GM12878 (cell line): ENCODE measurements around the gene BAAT. TPM values are rescaled to one million over a fixed set of nuclear protein-coding genes. Genes with fewer than 3 reads are reported as not detected.

Experiments
- ELK1 ChIP-seq: IDR thresholded peaks from 2 replicates; pipeline ENCODE4 v1.6.1; 2012; ENCODE audit warnings: low read depth, low read length, improper control_type of control experiment
- IRF3 ChIP-seq: fragments of 450-650 bp; IDR thresholded peaks from 2 replicates; pipeline ENCODE4 v1.6.1; 2014; ENCODE audit warnings: mild to moderate bottlenecking
- JUND ChIP-seq: IDR thresholded peaks from 2 replicates; pipeline ENCODE4 v1.6.1; 2012; ENCODE audit warnings: low read depth, mild to moderate bottlenecking, low read length, improper control_type of control experiment, moderate library complexity
- MTA2 ChIP-seq: fragments of 450-650 bp; IDR thresholded peaks from 2 replicates; pipeline ENCODE4 v1.6.1; 2016; ENCODE audit warnings: low read depth, mild to moderate bottlenecking, moderate library complexity
- SKIL ChIP-seq: fragments of 450-650 bp; IDR thresholded peaks from 2 replicates; pipeline ENCODE4 v1.6.1; 2017; ENCODE audit warnings: mild to moderate bottlenecking, low read depth, inconsistent platforms; ENCODE audit not compliant: poor library complexity, severe bottlenecking
- SP1 ChIP-seq: IDR thresholded peaks from one replicate; pipeline ENCODE4 v1.6.1; 2011; ENCODE audit warnings: low read depth, low read length
- SUPT20H ChIP-seq: IDR thresholded peaks from 2 replicates; pipeline ENCODE4 v1.6.1; 2011; ENCODE audit warnings: low read depth, mild to moderate bottlenecking, low read length, moderate library complexity, borderline replicate concordance; ENCODE audit not compliant: control insufficient read depth
- ZBTB11 ChIP-seq: fragments of 450-650 bp; formaldehyde crosslinking; IDR thresholded peaks from 2 replicates; pipeline ENCODE4 v1.5.0; 2022; ENCODE audit warnings: mild to moderate bottlenecking, missing genetic modification characterization
- polyA plus RNA-seq, 11 experiments: library from polyadenylated mRNA; depleted of rRNA in 4 of 11; unstranded in 6 of 11; stranded (reverse) in 5 of 11; fragments of >200 nt; fragmentation: Nextera tagmentation in 4 of 11; fragmentation: Illumina TruSeq in 1 of 11; extraction: Ambion mirVana in 4 of 11; extraction: Trizol in 1 of 11; gene quantifications; 1 replicate in 1 of 11; 2 replicates in 10 of 11; pipeline versions ENCODE4 v1.2.1 to v1.2.3, GENCODE V29; 2011 to 2016; ENCODE audit warnings: inconsistent platforms in 2 of 11, missing spikeins in 2 of 11, low read depth in 1 of 11
- total RNA-seq, 4 experiments: library from RNA; depleted of rRNA in 3 of 4; stranded (reverse); fragments of >200 nt in 3 of 4; fragmentation: Illumina TruSeq in 1 of 4; extraction: Trizol in 1 of 4; gene quantifications; 2 replicates each; pipeline versions ENCODE4 v1.2.1 to v1.2.3, GENCODE V29; 2013 to 2021

The BAAT gene
- total and polyA plus RNA-seq, 10 of the 15 experiments (the other 5 are each of a cell fraction or from before 2014, with no cell fraction given) = 0.02 to 0.26 (median 0.06) TPM; not detected in 2

- no peak for TF ChIP-seq SKIL
- no peak for TF ChIP-seq SUPT20H
- TF ChIP-seq ZBTB11 (CRISPR knock-in tag) = no peak
- TF ChIP-seq MTA2 = no peak
- TF ChIP-seq IRF3 = no peak
- no peak for TF ChIP-seq ELK1
- TF ChIP-seq SP1 = no peak
- no peak for TF ChIP-seq JUND
Measured at GRCh38 chr9:101381118-101381517, 3.7 kb downstream of the BAAT start (continued).
